ENCODE results near the gene CRY2. TPM values are rescaled to one million over a fixed set of nuclear protein-coding genes. Genes with fewer than 3 reads are reported as not detected.

CRY2 gene
- total RNA-seq = 10 to 100 TPM; 22.5 to 23.3 TPM

DNA sequence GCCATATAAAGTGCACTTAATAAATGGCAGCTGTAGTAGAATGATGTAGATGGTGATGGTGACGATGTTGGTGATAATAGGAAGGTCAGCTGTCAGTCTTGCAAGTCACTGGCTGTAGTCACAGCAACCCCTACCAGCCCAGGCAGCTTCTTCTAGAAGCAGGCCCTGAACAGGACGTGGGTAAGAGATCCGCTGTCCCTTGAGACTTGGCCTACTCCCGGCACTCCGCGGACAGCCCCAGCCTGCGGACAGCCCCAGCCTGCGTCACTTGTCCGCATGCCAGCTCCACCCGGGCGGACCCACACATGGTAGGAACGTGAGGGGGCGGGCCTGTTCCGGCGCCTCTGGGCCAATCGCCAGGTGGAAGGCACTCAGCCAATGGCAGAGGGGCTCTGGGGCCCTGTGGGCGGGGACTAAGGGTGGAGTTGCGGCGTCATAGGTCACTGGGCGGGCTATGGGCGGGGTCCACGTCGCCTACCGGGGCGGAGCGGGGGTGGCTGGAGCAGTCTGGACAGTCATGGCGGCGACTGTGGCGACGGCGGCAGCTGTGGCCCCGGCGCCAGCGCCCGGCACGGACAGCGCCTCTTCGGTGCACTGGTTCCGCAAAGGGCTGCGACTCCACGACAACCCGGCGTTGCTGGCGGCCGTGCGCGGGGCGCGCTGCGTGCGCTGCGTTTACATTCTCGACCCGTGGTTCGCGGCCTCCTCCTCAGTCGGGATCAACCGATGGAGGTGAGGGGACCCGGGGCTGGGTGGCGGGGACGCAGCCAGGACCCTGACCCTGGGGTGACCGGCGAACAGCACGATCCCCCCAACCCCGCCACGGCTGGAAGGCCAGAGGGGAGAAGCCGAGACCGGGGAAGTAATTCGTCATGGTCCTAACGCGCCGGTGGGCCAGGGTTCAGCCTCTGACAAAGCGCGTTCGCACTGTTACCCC lies at the start of gene CRY2:
CRY2 (plus strand) TSS at position 502 of the 937 bp plus-strand sequence; CDS start at position 518, 16 bp downstream.
- ATAC-seq = peak; percentile 89
- Mint-ChIP-seq H3K36me3 (no peaks in the 10 kb centered on the region), H3K4me1 (peaks cover 48% of the 10 kb centered on the region), H3K27ac (peak within 1 kb of the TSS; percentile 74), H3K4me3 (peak within 1 kb of the TSS; percentile 76), H3K9me3 (ENCODE audit: low read depth) (no peaks in the 10 kb centered on the region), H3K27me3 (peaks cover 19% of the 10 kb centered on the region)
- CTCF ChIA-PET = interaction anchor here (0.9 to 3.6 kb wide), 6 partner anchors 12 to 159 kb away, joined by 3 to 17 read pairs (median 6); no protein-coding TSS in a partner anchor
- peak; percentile 99 for DNase-seq

DNA sequence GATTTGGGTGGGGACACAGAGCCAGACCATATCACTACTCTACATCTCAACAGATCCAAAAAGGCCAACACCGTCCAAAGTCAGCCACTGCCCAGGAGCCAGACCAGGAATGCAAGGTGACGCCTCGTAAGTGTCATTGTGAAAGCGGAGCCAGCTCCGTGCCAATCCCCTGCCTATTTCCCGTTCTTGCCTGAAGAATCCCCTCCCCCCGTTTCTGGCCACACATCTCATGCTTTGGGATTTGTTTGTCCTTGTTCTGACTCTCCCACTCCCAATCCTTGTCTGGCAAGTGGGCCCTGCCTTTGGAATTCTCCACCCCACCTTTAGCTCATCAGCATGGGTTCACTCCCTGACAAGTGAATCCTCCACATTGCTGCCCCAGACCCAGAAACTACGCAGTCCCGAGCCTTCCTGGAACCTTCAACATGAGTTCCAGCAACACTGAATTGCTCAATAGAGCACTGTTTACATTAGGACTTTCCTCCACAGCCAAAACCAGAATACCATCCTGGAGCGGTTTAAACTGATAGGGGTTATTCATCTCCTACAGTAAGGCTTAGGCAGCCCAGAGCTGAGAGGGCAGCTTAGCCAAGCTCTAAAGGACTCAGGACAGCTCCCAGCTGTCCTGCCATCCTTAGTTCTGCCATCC lies 48.4 kb upstream of the CRY2 start:
- CTCF ChIA-PET = interaction anchor here (1.2 to 2.0 kb wide), 2 partner anchors 12 to 27 kb away, joined by 4 to 12 read pairs; no protein-coding TSS in a partner anchor
- H3K27me3 Mint-ChIP-seq = no peaks in the 10 kb centered on the region
- H3K36me3 Mint-ChIP-seq = no peaks in the 10 kb centered on the region

DNA sequence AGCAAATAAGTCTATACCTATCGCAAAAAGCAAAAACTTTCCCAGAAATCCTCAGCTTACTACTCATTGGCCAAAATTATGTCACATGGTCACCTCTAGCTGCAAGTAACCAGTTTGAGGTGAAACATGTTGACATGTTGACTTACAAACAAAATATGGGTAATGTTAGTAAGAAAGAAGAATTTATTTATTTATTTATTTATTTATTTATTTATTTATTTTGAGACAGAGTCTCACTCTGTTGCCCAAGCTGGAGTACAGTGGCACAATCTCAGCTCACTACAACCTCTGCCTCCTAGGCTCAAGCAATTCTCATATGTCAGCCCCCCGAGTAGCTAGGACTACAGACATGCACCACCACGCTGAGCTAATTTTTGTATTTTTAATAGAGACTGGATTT lies 47.7 kb upstream of the CRY2 start:
- ATAC-seq (no peak), DNase-seq (peak; percentile 28)
- peaks cover 4% of the 10 kb centered on the region for H3K4me1 Mint-ChIP-seq
- CTCF ChIA-PET = interaction anchor here (1.2 to 2.0 kb wide), 2 partner anchors 13 to 28 kb away, joined by 4 to 12 read pairs; no protein-coding TSS in a partner anchor
- no peaks in the 10 kb centered on the region for H3K9me3 Mint-ChIP-seq (ENCODE audit: low read depth)
- no peaks in the 10 kb centered on the region for H3K36me3 Mint-ChIP-seq
- no peaks in the 10 kb centered on the region for H3K27me3 Mint-ChIP-seq
- no peak overlapping the region for H3K27ac Mint-ChIP-seq
- H3K4me3 Mint-ChIP-seq = no peak overlapping the region

More for the DNA sequence above, 48.4 kb upstream of the CRY2 start:
- H3K4me1 Mint-ChIP-seq = peaks cover 4% of the 10 kb centered on the region
- no peak for ATAC-seq
- no peak overlapping the region for H3K4me3 Mint-ChIP-seq
- H3K9me3 Mint-ChIP-seq (ENCODE audit: low read depth) = no peaks in the 10 kb centered on the region
- H3K27ac Mint-ChIP-seq = no peak overlapping the region
- no peak for DNase-seq

DNA sequence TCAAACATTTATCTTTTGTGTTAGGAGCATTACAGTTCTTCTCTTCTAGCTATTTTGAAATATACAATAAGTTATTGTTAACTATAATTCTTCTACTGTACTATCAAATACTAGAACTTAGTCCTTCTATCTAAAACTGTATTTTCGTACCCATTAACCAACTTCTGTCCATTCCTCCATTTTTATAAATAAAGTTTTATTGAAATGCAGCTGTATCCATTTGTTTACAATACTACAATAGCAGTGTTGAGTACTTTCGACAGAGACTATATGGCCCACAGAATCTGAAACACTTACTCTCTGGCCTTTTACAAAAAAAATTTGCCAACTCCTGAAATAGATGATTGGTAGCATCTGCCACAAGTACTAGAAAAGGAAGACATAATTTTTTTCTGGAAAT lies 47.0 kb upstream of the CRY2 start:
- Mint-ChIP-seq H3K27ac (no peak overlapping the region), H3K4me3 (no peak overlapping the region), H3K36me3 (no peaks in the 10 kb centered on the region), H3K4me1 (peaks cover 4% of the 10 kb centered on the region), H3K9me3 (ENCODE audit: low read depth) (no peaks in the 10 kb centered on the region), H3K27me3 (no peaks in the 10 kb centered on the region)
- ATAC-seq = no peak
- CTCF ChIA-PET = interaction anchor here (2.0 kb wide), 1 partner anchor 29 kb away, joined by 12 read pairs; no protein-coding TSS in a partner anchor
- no peak for DNase-seq

DNA sequence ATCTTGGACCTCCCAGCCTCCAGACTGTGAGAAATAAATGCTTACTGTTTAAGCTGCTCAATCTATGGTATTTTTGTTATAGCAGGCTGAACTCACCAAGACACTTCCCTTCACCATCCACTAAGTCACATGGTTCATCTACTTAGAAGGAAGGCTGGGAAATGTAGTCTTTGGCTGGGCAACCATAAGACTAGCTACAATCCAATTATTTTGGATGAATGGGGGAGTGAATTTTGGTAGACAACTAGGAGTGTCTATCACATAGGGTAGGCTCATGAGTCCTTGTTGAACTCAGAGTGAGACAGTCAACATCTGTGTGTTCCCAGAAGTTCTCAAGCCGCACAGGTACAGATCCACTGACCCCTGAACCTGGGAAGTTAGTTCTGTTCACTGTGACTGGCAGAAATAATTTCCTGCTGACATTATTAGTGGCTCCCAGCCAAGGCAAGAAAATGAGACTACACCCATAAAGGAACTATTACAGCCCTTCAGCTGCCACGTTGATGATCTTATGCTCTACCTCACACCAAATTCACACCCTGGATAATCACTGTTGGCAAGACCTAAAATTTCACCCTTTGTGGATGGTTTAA lies 45.5 kb upstream of the CRY2 start:
- no peak overlapping the region for H3K27ac Mint-ChIP-seq
- CTCF ChIA-PET = no interaction called here
- no peaks in the 10 kb centered on the region for H3K9me3 Mint-ChIP-seq (ENCODE audit: low read depth)
- H3K36me3 Mint-ChIP-seq = peaks cover 6% of the 10 kb centered on the region
- ATAC-seq = no peak
- no peak overlapping the region for H3K4me3 Mint-ChIP-seq
- H3K4me1 Mint-ChIP-seq = peaks cover 15% of the 10 kb centered on the region
- DNase-seq = peak; percentile 15
- no peaks in the 10 kb centered on the region for H3K27me3 Mint-ChIP-seq

DNA sequence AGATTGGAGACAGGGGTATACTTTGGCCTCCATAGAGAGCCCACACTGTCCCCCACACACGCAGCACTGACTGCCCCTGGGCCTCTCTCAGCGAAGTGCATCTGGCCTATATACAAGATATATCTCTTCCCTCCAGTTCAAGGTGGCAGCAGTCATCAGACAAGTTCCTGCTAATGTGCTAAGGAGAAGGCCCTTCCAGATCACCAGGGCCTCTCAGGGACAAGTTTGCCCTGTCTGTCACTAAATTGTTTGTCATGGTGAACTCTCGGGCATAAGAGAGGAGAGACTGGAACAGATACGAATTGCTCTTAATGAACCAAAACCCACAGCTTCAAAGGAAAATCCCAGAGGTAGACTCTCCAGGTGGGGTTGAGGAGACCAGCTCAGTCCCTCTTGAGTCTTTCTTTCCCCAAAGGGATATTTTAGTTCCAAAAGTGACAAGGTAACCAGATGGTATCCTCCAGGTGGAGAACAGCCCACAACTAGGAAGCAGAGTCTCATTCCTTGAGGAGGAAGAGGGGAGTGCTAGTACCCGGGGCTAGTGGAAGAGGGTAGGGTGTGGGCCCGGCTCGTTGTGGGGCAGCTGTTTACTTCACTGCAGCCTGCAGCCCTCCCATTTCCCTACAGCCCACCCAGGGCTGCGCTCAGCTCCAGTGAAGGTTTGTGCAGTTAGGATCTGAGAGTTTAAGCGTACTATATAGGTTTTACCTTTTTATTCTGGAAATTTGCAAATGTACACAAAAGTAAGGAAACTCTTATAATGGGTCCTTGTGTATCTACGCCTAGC lies 44.6 kb upstream of the CRY2 start:
- CTCF ChIA-PET = interaction anchor here (1.0 to 2.3 kb wide), 3 partner anchors 8 to 40 kb away, joined by 3 to 10 read pairs (median 3); no protein-coding TSS in a partner anchor
- Mint-ChIP-seq H3K27me3 (no peaks in the 10 kb centered on the region), H3K4me3 (peak overlapping the region; percentile 4), H3K36me3 (peaks cover 6% of the 10 kb centered on the region), H3K27ac (no peak overlapping the region), H3K9me3 (ENCODE audit: low read depth) (no peaks in the 10 kb centered on the region), H3K4me1 (peaks cover 23% of the 10 kb centered on the region)
- peak; percentile 28 for DNase-seq
- ATAC-seq = no peak

DNA sequence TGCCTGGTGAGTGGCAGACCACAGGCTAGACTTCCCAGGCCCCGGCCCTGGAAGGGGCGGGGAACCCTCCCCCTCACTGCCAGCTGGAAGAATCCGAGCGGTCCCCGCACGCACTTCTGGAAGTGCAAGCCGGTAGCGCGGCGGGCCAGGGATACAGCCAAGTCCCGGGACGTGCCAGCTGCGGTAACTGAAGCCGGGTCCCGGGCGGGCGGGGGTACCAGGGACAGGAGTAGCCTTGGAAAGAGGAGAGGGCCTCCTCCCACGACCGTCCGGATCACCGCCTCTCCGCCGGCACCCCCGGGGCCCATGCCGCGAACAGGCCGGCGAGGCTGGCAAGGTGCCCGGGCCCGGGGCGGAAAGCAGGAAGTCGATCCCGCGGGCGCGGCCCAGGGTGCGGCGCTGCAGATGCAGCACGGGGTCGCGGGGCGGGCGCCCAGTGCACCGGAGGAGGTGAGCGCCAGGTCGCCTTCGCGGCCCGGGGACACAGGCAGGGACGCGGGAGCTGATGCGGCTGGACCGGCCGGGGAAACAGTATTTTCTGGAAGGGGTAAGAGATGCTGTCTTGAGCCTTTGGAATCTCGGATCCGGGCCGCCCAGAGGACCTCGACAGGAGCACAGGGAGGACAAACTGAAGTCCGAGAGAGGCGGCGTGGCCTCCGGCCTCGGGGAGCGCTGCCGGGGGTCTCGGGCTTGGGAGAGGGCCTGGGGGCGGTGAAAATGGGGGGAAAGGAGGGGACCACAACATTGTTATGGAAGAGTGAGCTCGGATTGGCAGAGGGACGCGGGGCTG lies 43.1 kb upstream of the CRY2 start:
- ATAC-seq (peak; percentile 48), DNase-seq (peak; percentile 74)
- Mint-ChIP-seq H3K36me3 (peaks cover 10% of the 10 kb centered on the region), H3K9me3 (ENCODE audit: low read depth) (no peaks in the 10 kb centered on the region), H3K27me3 (no peaks in the 10 kb centered on the region), H3K4me1 (peaks cover 35% of the 10 kb centered on the region), H3K27ac (peak overlapping the region; percentile 93), H3K4me3 (peak overlapping the region; percentile 88)
- CTCF ChIA-PET = interaction anchor here (0.6 to 2.8 kb wide), 6 partner anchors 9 to 39 kb away, joined by 3 to 10 read pairs (median 4); no protein-coding TSS in a partner anchor

DNA sequence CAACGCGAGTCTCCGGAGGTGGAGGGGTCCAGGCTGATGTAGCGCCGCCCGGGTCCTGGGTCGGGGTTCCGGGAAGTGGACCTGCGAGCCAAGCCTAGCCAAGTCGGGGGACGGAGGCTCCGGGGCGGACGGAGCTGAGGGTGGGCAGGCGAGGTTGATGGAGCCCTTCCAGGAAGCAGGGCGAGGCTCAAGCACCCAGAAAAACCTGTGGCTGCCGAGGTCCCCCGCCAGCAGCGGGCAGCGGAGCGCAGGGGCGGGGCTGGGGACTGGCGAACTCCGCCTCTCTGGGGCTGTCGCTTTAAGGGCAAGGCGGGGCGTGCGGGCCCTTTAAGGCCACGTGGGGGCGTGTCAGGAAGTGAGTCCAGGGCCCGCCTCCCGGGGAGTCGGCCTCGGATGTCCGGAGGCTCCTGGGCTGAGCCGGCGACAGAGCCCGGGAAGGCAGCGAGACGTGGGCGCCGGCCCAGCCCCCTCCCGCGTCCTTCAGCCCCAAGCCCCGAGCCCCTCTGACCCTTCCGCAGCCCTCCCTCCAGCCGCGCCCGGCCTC lies 42.4 kb upstream of the CRY2 start, which contains the start of gene SLC35C1:
SLC35C1 (plus strand) TSS at position 389 of the 544 bp plus-strand sequence. CDS start 653 bp downstream, outside the sequence.
- peak; percentile 94 for ATAC-seq

DNA sequence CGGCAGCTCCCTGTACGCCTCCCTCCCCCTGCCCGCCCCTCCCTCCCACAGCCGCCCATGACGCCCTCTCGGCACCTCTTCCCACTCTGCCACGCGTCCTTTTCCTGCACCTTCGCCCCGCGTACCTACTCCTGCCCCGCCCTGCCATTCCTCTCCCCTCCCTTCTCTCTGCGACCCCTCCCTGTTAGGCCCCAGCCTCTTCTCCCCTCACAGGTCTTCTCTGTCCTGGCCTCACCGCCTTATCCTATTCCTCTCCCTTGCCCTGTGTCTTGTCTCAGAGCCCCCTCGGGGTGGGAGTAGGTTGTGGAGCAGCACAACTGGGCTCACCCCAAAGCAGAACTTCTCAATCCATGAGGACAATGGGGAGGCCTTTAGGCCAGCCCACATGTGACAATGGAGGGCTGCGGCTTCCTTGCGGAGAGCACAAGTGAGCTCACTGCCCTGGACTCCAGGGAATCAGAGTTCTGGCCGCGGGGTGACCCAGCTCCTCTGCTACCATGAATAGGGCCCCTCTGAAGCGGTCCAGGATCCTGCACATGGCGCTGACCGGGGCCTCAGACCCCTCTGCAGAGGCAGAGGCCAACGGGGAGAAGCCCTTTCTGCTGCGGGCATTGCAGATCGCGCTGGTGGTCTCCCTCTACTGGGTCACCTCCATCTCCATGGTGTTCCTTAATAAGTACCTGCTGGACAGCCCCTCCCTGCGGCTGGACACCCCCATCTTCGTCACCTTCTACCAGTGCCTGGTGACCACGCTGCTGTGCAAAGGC lies 41.8 kb upstream of the CRY2 start:
- CTCF ChIA-PET = interaction anchor here (0.6 to 2.8 kb wide), 5 partner anchors 29 to 1011 kb away, joined by 3 to 10 read pairs (median 9); no protein-coding TSS in a partner anchor
- DNase-seq (peak; percentile 46), ATAC-seq (peak; percentile 50)
- no peaks in the 10 kb centered on the region for H3K27me3 Mint-ChIP-seq
- no peaks in the 10 kb centered on the region for H3K9me3 Mint-ChIP-seq (ENCODE audit: low read depth)
- peak overlapping the region; percentile 88 for H3K4me3 Mint-ChIP-seq
- peaks cover 46% of the 10 kb centered on the region for H3K4me1 Mint-ChIP-seq
- peaks cover 15% of the 10 kb centered on the region for H3K36me3 Mint-ChIP-seq
- peak overlapping the region; percentile 93 for H3K27ac Mint-ChIP-seq

More for the DNA sequence above, 42.4 kb upstream of the CRY2 start, which contains the start of gene SLC35C1:
- DNase-seq = peak; percentile 98
- H3K4me3 Mint-ChIP-seq = peak within 1 kb of the TSS; percentile 88
- no peaks in the 10 kb centered on the region for H3K27me3 Mint-ChIP-seq
- no peaks in the 10 kb centered on the region for H3K9me3 Mint-ChIP-seq (ENCODE audit: low read depth)
- CTCF ChIA-PET = interaction anchor here (0.6 to 2.8 kb wide), 5 partner anchors 11 to 38 kb away, joined by 3 to 10 read pairs (median 4); no protein-coding TSS in a partner anchor
- H3K4me1 Mint-ChIP-seq = peaks cover 42% of the 10 kb centered on the region
- H3K27ac Mint-ChIP-seq = peak within 1 kb of the TSS; percentile 93
- peaks cover 14% of the 10 kb centered on the region for H3K36me3 Mint-ChIP-seq

DNA sequence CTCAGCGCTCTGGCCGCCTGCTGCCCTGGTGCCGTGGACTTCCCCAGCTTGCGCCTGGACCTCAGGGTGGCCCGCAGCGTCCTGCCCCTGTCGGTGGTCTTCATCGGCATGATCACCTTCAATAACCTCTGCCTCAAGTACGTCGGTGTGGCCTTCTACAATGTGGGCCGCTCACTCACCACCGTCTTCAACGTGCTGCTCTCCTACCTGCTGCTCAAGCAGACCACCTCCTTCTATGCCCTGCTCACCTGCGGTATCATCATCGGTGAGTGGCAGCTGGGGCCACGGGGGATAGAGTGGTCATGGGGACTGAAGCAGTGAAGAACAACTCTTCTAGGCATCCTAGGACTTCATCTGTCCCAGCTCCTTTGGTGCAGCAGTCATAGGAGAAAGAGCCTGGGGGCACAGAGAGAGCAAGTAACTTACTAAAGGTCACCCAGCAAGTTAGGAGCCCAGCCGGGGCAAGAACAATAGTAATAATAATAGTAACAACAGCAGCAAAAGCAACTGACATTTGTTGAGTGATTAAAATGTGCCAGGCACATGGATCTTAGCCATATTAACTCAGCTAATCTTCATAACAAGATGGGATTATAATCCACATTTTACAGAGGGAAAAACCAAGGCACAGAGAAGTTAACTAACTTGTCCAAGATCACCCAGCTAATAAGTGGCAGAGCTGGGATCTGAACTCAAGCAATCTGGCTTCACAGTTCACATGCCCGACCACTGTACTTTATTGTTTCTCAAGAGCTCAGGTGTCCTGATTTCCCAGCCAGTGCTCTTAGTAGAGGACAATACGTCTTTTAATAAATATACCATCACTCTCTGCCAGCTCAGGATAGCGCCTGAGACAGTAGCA lies 41.0 kb upstream of the CRY2 start:
- H3K27ac Mint-ChIP-seq = peak overlapping the region; percentile 44
- peak overlapping the region; percentile 88 for H3K4me3 Mint-ChIP-seq
- no peaks in the 10 kb centered on the region for H3K9me3 Mint-ChIP-seq (ENCODE audit: low read depth)
- H3K27me3 Mint-ChIP-seq = no peaks in the 10 kb centered on the region
- DNase-seq (no peak), ATAC-seq (no peak)
- H3K36me3 Mint-ChIP-seq = peaks cover 15% of the 10 kb centered on the region
- CTCF ChIA-PET = interaction anchor here (0.6 to 2.8 kb wide), 6 partner anchors 23 to 1011 kb away, joined by 3 to 10 read pairs (median 6); no protein-coding TSS in a partner anchor
- peaks cover 46% of the 10 kb centered on the region for H3K4me1 Mint-ChIP-seq

Data from activated CD8-positive, alpha-beta memory T cell treated with anti-CD3 and anti-CD28 coated beads, Interleukin-2, amount 10 ng/mL, durations not matched to agents 7 days and 5 days (primary cell).